Hepatocyte (in vitro differentiated cells): Measurements from ENCODE around the gene PPM1H. TPM values are rescaled to one million over a fixed set of nuclear protein-coding genes. Genes with fewer than 3 reads are reported as not detected.

Source experiments
- DNase-seq: peaks from one replicate; pipeline ENCODE4 v3.0.0-alpha.2; 2016; ENCODE audit warnings: low spot score
- H2AFZ ChIP-seq: fragments of 200-600 bp; sonication (generic); 2 replicates; pipeline ENCODE4 v1.6.0; 2016; ENCODE audit warnings: antibody characterized with exemption, mild to moderate bottlenecking
- H3K27ac ChIP-seq: fragments of 200-600 bp; sonication (generic); 2 replicates; pipeline ENCODE4 v1.5.1; 2016; ENCODE audit warnings: mild to moderate bottlenecking
- H3K27me3 ChIP-seq: fragments of 200-600 bp; sonication (generic); 2 replicates; pipeline ENCODE4 v1.6.1; 2016
- H3K36me3 ChIP-seq: fragments of 200-600 bp; sonication (generic); replicated peaks from 2 replicates; pipeline ENCODE4 v1.5.1; 2016; ENCODE audit warnings: low read depth; ENCODE audit not compliant: insufficient read depth
- H3K4me1 ChIP-seq: fragments of 200-600 bp; sonication (generic); 2 replicates; pipeline ENCODE4 v1.5.1; 2016; ENCODE audit warnings: mild to moderate bottlenecking, moderate library complexity; ENCODE audit not compliant: insufficient read depth
- H3K4me2 ChIP-seq: fragments of 200-600 bp; sonication (generic); 2 replicates; pipeline ENCODE4 v1.6.0; 2016
- H3K4me3 ChIP-seq: fragments of 200-600 bp; sonication (generic); 2 replicates; pipeline ENCODE4 v1.5.1; 2016; ENCODE audit warnings: mild to moderate bottlenecking
- H3K79me2 ChIP-seq: fragments of 200-600 bp; sonication (generic); 2 replicates; pipeline ENCODE4 v1.6.0; 2017; ENCODE audit warnings: mild to moderate bottlenecking
- H3K9me2 ChIP-seq: fragments of 200-600 bp; sonication (generic); replicated peaks from 2 replicates; pipeline ENCODE4 v1.6.0; 2017; ENCODE audit warnings: mild to moderate bottlenecking; ENCODE audit not compliant: insufficient read depth
- H3K9me3 ChIP-seq: fragments of 200-600 bp; sonication (generic); 2 replicates; pipeline ENCODE4 v1.5.1; 2016; ENCODE audit warnings: low read depth, mild to moderate bottlenecking
- H4K20me1 ChIP-seq: fragments of 200-600 bp; sonication (generic); 2 replicates; pipeline ENCODE4 v1.6.0; 2016; ENCODE audit warnings: mild to moderate bottlenecking; ENCODE audit not compliant: insufficient read depth, poor library complexity, severe bottlenecking
- CTCF ChIP-seq: fragments of 200-600 bp; sonication (generic); IDR thresholded peaks from 2 replicates; pipeline ENCODE4 v1.5.1; 2016; ENCODE audit warnings: antibody characterized with exemption, mild to moderate bottlenecking; ENCODE audit not compliant: poor library complexity
- EZH2 ChIP-seq: fragments of 200-600 bp; sonication (generic); IDR thresholded peaks from 2 replicates; pipeline ENCODE4 v1.6.1; 2016; ENCODE audit warnings: antibody characterized with exemption, mild to moderate bottlenecking, borderline replicate concordance
- EZH2phosphoT487 ChIP-seq: fragments of 200-600 bp; sonication (generic); IDR thresholded peaks from one replicate; pipeline ENCODE4 v1.6.1; 2018; ENCODE audit warnings: antibody characterized with exemption, mild to moderate bottlenecking, low read depth, moderate library complexity; ENCODE audit not compliant: unreplicated experiment, severe bottlenecking
- WGBS: methylation state at CpG from one replicate; pipeline ENCODE4 v1.1.6; 2016; ENCODE audit warnings: low lambda C conversion rate; ENCODE audit errors: missing lambda C conversion rate; 5-methylcytosine and 5-hydroxymethylcytosine counted together
- polyA plus RNA-seq: library from polyadenylated mRNA; unstranded; fragments of >200 nt; fragmentation: Nextera tagmentation; extraction: Ambion mirVana; gene quantifications from 2 replicates; pipeline ENCODE4 v1.2.1, GENCODE V29; 2016
- total RNA-seq: library from RNA; depleted of rRNA; stranded (reverse); fragments of >200 nt; gene quantifications from 2 replicates; pipeline ENCODE4 v1.2.3, GENCODE V29; 2014

Gene PPM1H
- total and polyA plus RNA-seq, 2 experiments from 2014 or later = 9.2 to 21.8 TPM

- 99% methylated on average over 3 of the region's 3 CpGs for WGBS
- Histone ChIP-seq H3K9me3 (no peaks in the 10 kb centered on the region), H2AFZ (no peak overlapping the region), H3K79me2 (no peaks in the 10 kb centered on the region), H3K27ac (no peak overlapping the region), H3K9me2 (no peaks in the 10 kb centered on the region), H3K36me3 (no peaks in the 10 kb centered on the region), H4K20me1 (no peaks in the 10 kb centered on the region), H3K4me1 (peaks cover 12% of the 10 kb centered on the region), H3K4me2 (no peak overlapping the region), H3K4me3 (no peak overlapping the region), H3K27me3 (no peaks in the 10 kb centered on the region)
- no peak for DNase-seq
- TF ChIP-seq EZH2phosphoT487 (no peak), EZH2 (no peak), CTCF (no peak)
These were observed 196.8 kb downstream of the PPM1H start for GRCh38 chr12:62738105-62738504.

- no peak overlapping the region for H3K27ac ChIP-seq
- peaks cover 12% of the 10 kb centered on the region for H3K4me1 ChIP-seq
- H3K27me3 ChIP-seq = no peaks in the 10 kb centered on the region
- no peak overlapping the region for H3K4me2 ChIP-seq
- WGBS = 89% methylated on average over 2 of the region's 2 CpGs
- TF ChIP-seq EZH2 (no peak), EZH2phosphoT487 (no peak), CTCF (no peak)
- no peak overlapping the region for H2AFZ ChIP-seq
- no peaks in the 10 kb centered on the region for H3K9me3 ChIP-seq
- H3K4me3 ChIP-seq = no peak overlapping the region
- no peaks in the 10 kb centered on the region for H3K9me2 ChIP-seq
- no peaks in the 10 kb centered on the region for H3K36me3 ChIP-seq
- no peak for DNase-seq
- no peaks in the 10 kb centered on the region for H4K20me1 ChIP-seq
- no peaks in the 10 kb centered on the region for H3K79me2 ChIP-seq
These were observed 197.3 kb downstream of the PPM1H start for GRCh38 chr12:62737615-62738014.

- H3K9me2 ChIP-seq = no peaks in the 10 kb centered on the region
- H4K20me1 ChIP-seq = no peaks in the 10 kb centered on the region
- no peak for TF ChIP-seq EZH2phosphoT487
- H3K4me1 ChIP-seq = peaks cover 12% of the 10 kb centered on the region
- no peaks in the 10 kb centered on the region for H3K36me3 ChIP-seq
- no peak overlapping the region for H3K27ac ChIP-seq
- WGBS = 85% methylated on average over 11 of the region's 11 CpGs
- no peaks in the 10 kb centered on the region for H3K27me3 ChIP-seq
- no peaks in the 10 kb centered on the region for H3K9me3 ChIP-seq
- no peaks in the 10 kb centered on the region for H3K79me2 ChIP-seq
- H3K4me3 ChIP-seq = no peak overlapping the region
- no peak overlapping the region for H2AFZ ChIP-seq
- H3K4me2 ChIP-seq = no peak overlapping the region
- no peak for DNase-seq
These were observed 197.8 kb downstream of the PPM1H start for GRCh38 chr12:62737188-62737587.

- no peak for TF ChIP-seq EZH2
- no peak for TF ChIP-seq CTCF
- TF ChIP-seq EZH2phosphoT487 = no peak
- no peaks in the 10 kb centered on the region for H3K9me2 ChIP-seq
- H3K27ac ChIP-seq = no peak overlapping the region
- H3K4me3 ChIP-seq = no peak overlapping the region
- H3K36me3 ChIP-seq = no peaks in the 10 kb centered on the region
- H4K20me1 ChIP-seq = no peaks in the 10 kb centered on the region
- H2AFZ ChIP-seq = no peak overlapping the region
- no peaks in the 10 kb centered on the region for H3K9me3 ChIP-seq
- 98% methylated on average over 2 of the region's 2 CpGs for WGBS
- H3K4me2 ChIP-seq = no peak overlapping the region
- H3K27me3 ChIP-seq = no peaks in the 10 kb centered on the region
- H3K79me2 ChIP-seq = no peaks in the 10 kb centered on the region
- no peak for DNase-seq
- peaks cover 14% of the 10 kb centered on the region for H3K4me1 ChIP-seq
These were observed 198.4 kb downstream of the PPM1H start for GRCh38 chr12:62736596-62736995.
